HUES6 (cell line): ENCODE data around the gene OTUD5.
A peak's percentile ranks its signal among the peaks of the same experiment; 100 is the strongest.

Experiments
- H3K27ac ChIP-seq: 2 replicates; pipeline ENCODE4 v1.7.0; 2013; ENCODE audit warnings: low read depth, mild to moderate bottlenecking, low read length, inconsistent platforms
- H3K27me3 ChIP-seq: 2 replicates; pipeline ENCODE4 v1.6.1; 2013; ENCODE audit warnings: low read length; ENCODE audit not compliant: control insufficient read depth, insufficient read depth
- H3K36me3 ChIP-seq: 2 replicates; pipeline ENCODE4 v1.6.1; 2013; ENCODE audit warnings: low read length; ENCODE audit not compliant: control insufficient read depth, insufficient read depth
- H3K4me1 ChIP-seq: 2 replicates; pipeline ENCODE4 v1.6.1; 2013; ENCODE audit warnings: low read length; ENCODE audit not compliant: control insufficient read depth, insufficient read depth
- H3K4me3 ChIP-seq: 2 replicates; pipeline ENCODE4 v1.5.1; 2013; ENCODE audit warnings: low read depth, low read length
- H3K9ac ChIP-seq: one replicate; pipeline ENCODE4 v1.6.1; 2013; ENCODE audit warnings: mild to moderate bottlenecking, low read length
- H3K9me3 ChIP-seq: 2 replicates; pipeline ENCODE4 v1.6.1; 2013; ENCODE audit warnings: low read depth, low read length; ENCODE audit not compliant: control insufficient read depth, insufficient read depth

The OTUD5 gene

GRCh38 chrX:48958635-48959094, 1.3 kb upstream of the OTUD5 start:
- peak overlapping the region; percentile 62; the same call in 1 of the 2 replicates for H3K27ac ChIP-seq
- peaks cover 14% of the 10 kb centered on the region; the same call in 1 of the 2 replicates for H3K4me1 ChIP-seq

GRCh38 chrX:48957827-48958634, 624 bp upstream of the OTUD5 start:
- Histone ChIP-seq H3K27ac (peak overlapping the region; percentile 80), H3K4me1 (peaks cover 14% of the 10 kb centered on the region; the same call in 1 of the 2 replicates), H3K9ac (peak overlapping the region; percentile 96), H3K9me3 (peaks cover 25% of the 10 kb centered on the region; the same call in 1 of the 2 replicates), H3K36me3 (peaks cover 28% of the 10 kb centered on the region), H3K4me3 (peak overlapping the region; percentile 84), H3K27me3 (no peaks in the 10 kb centered on the region)

More at GRCh38 chrX:48958635-48959094, 1.3 kb upstream of the OTUD5 start:
- no peaks in the 10 kb centered on the region for H3K27me3 ChIP-seq
- H3K36me3 ChIP-seq, result peaks cover 25% of the 10 kb centered on the region
- H3K4me3 ChIP-seq, result peak overlapping the region; percentile 84
- H3K9me3 ChIP-seq, result peaks cover 25% of the 10 kb centered on the region; the same call in 1 of the 2 replicates
- peak overlapping the region; percentile 74 for H3K9ac ChIP-seq

GRCh38 chrX:48956728-48957414, 536 bp downstream of the OTUD5 start:
- Histone ChIP-seq H3K9me3 (peaks cover 18% of the 10 kb centered on the region; the same call in 1 of the 2 replicates), H3K27ac (peak overlapping the region; percentile 80; the same call in 1 of the 2 replicates), H3K4me3 (peak overlapping the region; percentile 84), H3K9ac (peak overlapping the region; percentile 96), H3K36me3 (peaks cover 34% of the 10 kb centered on the region), H3K27me3 (no peaks in the 10 kb centered on the region), H3K4me1 (peaks cover 9% of the 10 kb centered on the region; the same call in 1 of the 2 replicates)

GRCh38 chrX:48948589-48948988, 8.8 kb downstream of the OTUD5 start:
- Histone ChIP-seq H3K4me1 (no peaks in the 10 kb centered on the region), H3K4me3 (no peak overlapping the region), H3K9ac (no peak overlapping the region), H3K9me3 (peaks cover 10% of the 10 kb centered on the region; the same call in 1 of the 2 replicates), H3K27ac (no peak overlapping the region), H3K27me3 (no peaks in the 10 kb centered on the region), H3K36me3 (peaks cover 24% of the 10 kb centered on the region)

GRCh38 chrX:48945517-48946348, 11.7 kb downstream of the OTUD5 start:
- no peak overlapping the region for H3K27ac ChIP-seq
- peaks cover 10% of the 10 kb centered on the region; the same call in 1 of the 2 replicates for H3K9me3 ChIP-seq
- peaks cover 27% of the 10 kb centered on the region for H3K36me3 ChIP-seq
- H3K9ac ChIP-seq, result no peak overlapping the region
- no peaks in the 10 kb centered on the region for H3K27me3 ChIP-seq
- peaks cover 9% of the 10 kb centered on the region; the same call in 1 of the 2 replicates for H3K4me1 ChIP-seq
- H3K4me3 ChIP-seq, result no peak overlapping the region

- no peak overlapping the region for H3K27ac ChIP-seq
Observed at GRCh38 chrX:48942895-48943294, 14.5 kb downstream of the OTUD5 start.

GRCh38 chrX:48940404-48940955, 16.9 kb downstream of the OTUD5 start:
- peaks cover 51% of the 10 kb centered on the region for H3K36me3 ChIP-seq
- H3K27me3 ChIP-seq, result no peaks in the 10 kb centered on the region
- no peak overlapping the region for H3K9ac ChIP-seq

More at GRCh38 chrX:48942895-48943294, 14.5 kb downstream of the OTUD5 start:
- peaks cover 44% of the 10 kb centered on the region for H3K36me3 ChIP-seq
- peaks cover 13% of the 10 kb centered on the region; the same call in 1 of the 2 replicates for H3K4me1 ChIP-seq
- H3K9me3 ChIP-seq, result peaks cover 5% of the 10 kb centered on the region; the same call in 1 of the 2 replicates
- no peaks in the 10 kb centered on the region for H3K27me3 ChIP-seq
- no peak overlapping the region for H3K4me3 ChIP-seq
- no peak overlapping the region for H3K9ac ChIP-seq

GRCh38 chrX:48939524-48940228, 17.7 kb downstream of the OTUD5 start:
- Histone ChIP-seq H3K27ac (no peak overlapping the region), H3K4me3 (no peak overlapping the region), H3K4me1 (peaks cover 32% of the 10 kb centered on the region), H3K36me3 (peaks cover 59% of the 10 kb centered on the region), H3K9me3 (no peaks in the 10 kb centered on the region; the same call in 1 of the 2 replicates), H3K9ac (no peak overlapping the region), H3K27me3 (no peaks in the 10 kb centered on the region)

More at GRCh38 chrX:48940404-48940955, 16.9 kb downstream of the OTUD5 start:
- Histone ChIP-seq H3K27ac (no peak overlapping the region), H3K4me3 (no peak overlapping the region), H3K4me1 (peaks cover 32% of the 10 kb centered on the region), H3K9me3 (no peaks in the 10 kb centered on the region; the same call in 1 of the 2 replicates)

- Histone ChIP-seq H3K36me3 (peaks cover 60% of the 10 kb centered on the region), H3K27me3 (no peaks in the 10 kb centered on the region), H3K4me3 (no peak overlapping the region), H3K27ac (no peak overlapping the region), H3K9me3 (peaks cover 2% of the 10 kb centered on the region; the same call in 1 of the 2 replicates), H3K4me1 (peaks cover 32% of the 10 kb centered on the region), H3K9ac (no peak overlapping the region)
Observed at GRCh38 chrX:48938721-48939425, 18.5 kb downstream of the OTUD5 start.
